Left kidney (tissue), 2 donors: ENCODE data around the gene ETFBKMT. TPM values are rescaled to one million over a fixed set of nuclear protein-coding genes. Genes with fewer than 3 reads are reported as not detected.
"Not testable (repeated sequence)": the region's sequence is repeated elsewhere in the genome, so short reads cannot be mapped to it uniquely, and the experiment has no call there.

Source experiments
- DNase-seq: peaks from one replicate; pipeline ENCODE4 v3.0.0-alpha.2; 2013
- polyA plus RNA-seq: library from polyadenylated mRNA; unstranded; fragments of 120-200 nt; gene quantifications from one replicate; pipeline ENCODE4 v1.2.1, GENCODE V29; 2013; ENCODE audit not compliant: insufficient read length

The ETFBKMT gene
- polyA plus RNA-seq, 1 donor = 5.4 TPM

DNA sequence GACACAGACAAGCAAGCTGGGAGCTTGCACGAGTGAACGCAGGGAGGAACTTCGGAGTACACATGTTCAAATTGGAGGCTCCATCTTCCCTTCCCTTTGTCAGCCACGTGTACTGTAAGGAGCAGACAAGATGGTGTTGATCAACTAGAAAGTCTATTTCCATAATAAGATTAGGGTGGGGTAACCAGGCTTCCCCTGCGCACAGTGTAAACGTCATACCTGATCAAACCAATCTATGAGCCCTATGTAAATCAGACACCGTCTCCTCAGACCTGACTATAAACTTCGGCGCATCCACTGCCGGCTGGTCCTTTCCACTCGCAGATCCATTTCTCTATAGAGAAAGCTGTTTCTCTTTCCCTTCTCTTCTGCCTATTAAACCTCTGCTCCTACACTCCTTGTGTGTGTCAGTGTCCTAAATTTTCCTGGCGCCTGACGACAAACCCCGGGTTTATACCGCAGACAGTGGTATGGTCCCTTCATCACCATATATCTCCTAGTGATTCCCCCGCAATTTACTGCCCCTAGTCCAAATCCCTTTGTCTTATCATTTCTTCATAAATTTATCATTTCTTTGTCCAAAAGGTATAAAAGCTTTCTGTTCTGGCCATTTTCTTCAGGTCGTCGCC, 7.5 kb upstream of the ETFBKMT start:
- DNase-seq = no peak

DNA sequence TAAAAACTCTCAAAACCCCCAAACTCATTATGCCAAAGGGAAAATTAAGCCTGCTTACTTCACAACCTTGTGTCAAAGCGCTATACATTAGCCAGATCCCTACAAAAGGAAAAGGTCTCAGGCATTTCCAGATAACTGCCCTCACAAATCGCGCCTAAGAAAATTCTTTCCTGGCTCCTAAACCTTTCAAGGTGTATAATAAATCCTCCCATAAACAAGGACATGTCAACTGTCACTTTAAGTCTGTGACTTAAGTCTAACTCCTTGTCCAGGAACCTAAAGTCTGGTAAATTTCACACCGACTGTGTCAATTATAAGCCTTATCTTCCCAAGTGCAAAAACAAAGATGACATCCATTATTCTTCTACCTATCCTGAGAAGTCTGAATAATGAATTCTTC, 4.3 kb upstream of the ETFBKMT start:
- no peak for DNase-seq

DNA sequence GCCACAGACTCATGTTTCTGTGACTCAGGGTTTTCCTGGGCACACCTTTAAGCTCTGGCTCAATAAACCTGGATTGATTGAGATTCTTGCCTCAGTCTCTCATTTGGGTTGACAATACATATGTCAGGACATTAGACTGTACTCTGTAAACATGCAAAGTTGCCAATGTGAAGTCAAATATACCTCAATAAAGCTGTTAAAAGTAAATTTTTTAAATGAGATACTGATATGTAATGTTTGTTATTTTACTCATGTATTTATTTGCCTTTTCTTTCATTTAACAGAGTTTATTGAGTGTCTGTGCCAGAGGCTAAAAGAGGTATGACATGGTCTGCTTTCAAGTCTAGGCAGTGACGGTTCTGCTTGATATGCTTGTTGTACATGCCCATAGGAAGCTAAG, 3.7 kb upstream of the ETFBKMT start:
- DNase-seq = no peak

DNA sequence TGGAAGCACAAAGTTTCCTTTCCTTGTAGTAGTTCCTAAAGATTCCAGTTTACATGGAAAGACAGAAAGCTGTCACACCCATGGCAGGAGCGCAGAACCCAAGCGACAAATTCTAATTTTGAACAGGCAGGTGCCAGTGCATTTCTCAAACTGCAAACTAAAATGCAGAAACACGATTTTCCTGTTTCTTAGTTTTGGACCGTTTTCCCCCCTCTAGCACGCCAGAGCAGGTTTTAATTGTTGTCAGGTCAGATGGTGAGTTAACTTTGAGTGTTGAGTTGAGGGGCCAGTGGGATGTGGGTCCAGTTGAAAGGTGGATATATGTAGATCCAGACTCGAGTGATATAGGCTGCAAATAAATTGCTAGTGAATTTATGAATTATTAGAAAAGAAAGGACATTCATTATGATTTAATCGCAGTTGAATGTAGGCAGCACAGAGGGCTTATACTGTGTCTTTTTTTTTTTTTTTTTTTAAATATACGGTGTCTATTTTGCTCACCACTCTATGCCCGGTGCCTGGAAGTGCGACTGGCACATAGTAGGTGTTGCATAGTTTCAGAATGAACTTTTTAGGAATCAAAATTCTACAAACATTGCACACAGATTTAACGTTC, 909 bp upstream of the ETFBKMT start:
- DNase-seq = no peak

DNA sequence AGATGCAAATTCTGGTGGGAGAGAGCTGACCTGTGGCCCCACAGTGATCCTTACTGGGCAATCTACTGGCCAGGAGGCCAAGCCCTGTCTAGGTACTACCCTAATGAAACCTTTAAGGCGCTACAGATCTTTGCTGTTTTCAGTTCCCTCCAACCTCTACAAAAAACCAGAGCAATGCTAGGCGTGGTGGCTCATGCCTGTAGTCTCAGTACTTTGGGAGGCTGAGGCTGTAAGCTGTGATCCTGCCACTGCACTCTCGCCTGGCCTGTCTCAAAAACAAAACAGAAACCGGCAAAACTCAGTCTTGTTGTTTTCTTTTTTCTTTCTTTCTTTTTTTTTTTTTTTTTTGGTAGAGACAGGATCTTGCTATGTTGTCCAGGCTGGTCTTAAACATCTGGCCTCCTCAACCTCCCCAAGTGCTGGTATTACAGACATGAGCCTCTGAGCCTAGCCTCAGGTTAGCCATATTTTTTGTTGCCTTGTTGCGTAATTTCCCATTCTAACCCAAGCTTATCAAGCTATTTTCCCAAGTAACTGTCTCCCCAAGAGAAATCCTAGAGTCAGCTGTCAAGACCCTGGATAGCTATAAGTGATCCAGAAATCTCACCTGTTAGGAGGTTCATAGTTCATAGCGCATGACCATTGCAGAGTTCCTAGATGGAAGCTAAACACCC, 2.8 kb downstream of the ETFBKMT start:
- DNase-seq = no peak

DNA sequence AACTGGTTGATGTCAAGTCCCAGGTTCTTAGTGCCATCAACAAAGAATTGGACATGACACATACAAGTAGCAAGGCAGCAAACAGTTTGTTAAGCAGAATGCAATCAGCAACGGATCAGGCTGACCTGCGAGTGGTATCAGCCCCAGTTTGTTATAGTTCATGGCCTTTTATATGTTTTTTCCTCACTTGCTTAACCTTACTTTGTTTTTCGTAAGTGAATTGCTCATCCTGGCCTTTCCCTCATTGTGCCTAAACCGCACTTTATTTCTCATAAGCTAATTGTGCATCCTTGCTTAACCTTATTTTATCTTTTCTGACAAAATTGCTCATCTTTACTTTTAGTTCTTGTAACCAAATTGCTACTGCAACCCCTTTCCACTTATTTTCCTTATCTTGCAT, 4.1 kb downstream of the ETFBKMT start:
- no peak for DNase-seq

DNA sequence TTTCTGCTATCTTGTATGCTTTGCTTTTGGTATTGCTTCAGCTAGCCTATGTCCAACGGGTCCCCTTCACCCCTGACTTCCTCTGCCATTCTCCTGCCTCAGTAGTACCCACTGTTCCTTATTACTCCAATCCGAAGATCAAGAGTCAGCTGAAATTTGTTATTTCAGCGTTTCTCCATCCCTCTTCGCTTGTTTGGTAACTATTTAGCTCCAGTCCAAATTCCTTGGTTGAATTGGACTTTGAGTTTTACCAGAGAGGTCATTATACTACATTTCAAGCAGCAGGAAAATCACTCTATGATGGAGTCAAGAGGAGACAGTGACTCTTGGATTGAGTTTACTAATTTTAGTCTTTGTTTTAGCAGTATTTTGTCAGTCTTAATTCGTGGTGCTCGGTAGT, 4.5 kb downstream of the ETFBKMT start:
- no peak for DNase-seq

DNA sequence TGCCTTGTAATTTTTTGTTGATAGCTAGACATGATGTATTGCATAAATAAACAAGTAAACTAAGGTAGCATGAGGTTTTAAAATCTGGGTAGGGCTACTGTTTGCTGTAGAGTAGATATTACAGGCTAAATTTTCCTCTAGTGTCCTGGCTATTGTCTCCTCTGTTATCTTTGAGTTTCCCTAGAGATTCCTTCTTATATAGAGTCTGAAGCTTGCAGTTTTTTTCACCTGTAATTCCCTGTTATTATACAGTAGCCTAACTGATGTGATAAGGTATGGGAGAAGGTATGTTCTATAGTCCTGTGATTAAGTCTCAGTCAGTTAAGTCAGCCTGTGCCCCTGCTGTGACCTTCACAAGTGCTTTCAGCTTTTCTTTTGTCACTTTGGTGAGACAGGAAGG, 9.5 kb downstream of the ETFBKMT start:
- no peak for DNase-seq

DNA sequence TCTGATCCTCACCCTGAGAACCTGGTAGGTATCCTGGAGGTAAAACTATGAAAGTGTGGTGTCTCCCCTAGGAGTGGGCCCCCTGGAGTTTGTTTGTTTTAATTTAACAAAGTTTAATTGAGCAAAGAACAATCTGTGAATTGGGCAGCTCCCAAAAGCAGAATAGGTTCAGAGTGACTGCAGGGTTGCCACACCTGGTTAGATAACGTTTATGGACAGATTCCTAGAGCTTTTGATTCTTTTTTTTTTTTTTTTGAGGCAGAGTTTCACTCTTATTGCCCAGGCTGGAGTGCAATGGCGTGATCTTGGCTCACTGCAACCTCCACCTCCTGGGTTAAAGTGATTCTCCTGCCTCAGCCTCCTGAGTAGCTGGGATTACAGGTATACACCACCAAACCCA, 10.1 kb downstream of the ETFBKMT start:
- DNase-seq = not testable (repeated sequence)

DNA sequence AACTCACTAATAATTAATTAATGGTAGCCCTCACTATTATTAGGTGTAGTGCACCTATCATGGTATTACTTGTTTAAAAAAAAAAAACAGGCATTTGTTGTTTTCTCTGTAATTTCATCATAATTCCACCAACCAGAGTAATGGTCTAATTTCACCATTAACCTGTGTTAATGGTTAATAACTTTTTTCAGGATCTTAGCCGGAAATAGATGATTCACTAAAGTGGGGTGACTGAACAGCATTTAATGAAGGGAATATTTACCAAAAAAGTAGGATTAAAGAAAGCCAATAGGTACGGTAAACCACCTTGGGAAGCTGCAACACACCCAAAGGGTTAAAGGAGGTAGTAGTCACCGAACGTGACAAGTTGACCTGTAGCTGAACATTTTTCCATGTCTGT, 13.0 kb downstream of the ETFBKMT start:
- no peak for DNase-seq

DNA sequence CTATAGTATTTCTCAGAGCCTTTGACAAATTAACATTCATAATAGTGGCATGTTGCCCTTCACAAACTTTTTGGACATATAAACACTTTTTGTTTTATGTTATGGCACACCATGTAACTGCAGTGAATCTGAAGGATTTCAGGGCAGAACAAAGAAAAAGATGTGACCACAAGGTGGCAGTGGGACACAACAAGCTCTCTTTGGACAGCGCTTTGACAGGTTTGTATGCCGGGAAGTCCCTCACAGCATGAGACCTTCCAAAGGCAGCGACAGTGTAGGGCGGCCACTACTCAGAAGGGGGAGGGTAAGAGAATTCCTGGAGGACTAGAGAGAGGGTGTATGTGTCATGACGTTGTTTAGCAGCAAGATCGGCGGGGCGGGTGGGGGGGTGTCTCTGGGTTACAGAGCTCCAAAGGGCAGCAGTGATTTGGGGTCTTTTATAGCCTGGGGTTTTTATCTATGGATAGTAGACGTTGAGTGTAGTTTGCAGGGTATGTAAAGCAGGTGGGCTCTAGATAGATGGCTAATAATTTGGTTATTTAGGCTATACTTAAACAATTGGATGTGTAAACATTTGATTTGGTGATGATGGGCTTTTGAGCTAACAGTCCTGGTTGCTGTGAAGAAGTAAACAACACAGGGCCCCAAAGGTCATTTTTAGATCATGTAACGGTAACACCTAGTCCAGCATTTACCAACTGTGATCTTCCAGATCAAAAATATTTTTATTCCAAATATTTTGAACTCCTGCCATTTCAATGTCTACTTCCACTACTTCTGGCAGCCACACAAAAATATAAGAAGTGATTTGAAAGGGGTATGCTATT, 22.9 kb downstream of the ETFBKMT start:
- peak; percentile 59 for DNase-seq

DNA sequence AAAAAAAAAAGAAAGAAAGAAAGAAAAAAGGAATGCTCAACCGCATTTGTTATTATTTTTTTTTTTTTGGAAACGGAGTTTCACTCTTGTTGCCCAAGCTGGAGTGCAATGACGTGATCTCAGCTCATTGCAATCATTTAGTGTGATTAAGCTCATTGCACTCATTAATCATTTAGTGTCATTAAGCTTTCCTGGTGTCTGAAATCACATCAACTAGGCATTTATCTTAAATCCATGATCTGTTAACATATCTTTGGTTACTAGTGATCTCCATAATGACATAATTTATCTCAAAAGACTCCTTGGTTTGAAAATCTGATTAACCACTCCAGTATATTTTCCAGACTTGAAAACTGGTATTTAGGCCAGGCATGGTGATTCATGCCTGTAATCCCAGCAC, 26.3 kb downstream of the ETFBKMT start:
- DNase-seq = no peak

DNA sequence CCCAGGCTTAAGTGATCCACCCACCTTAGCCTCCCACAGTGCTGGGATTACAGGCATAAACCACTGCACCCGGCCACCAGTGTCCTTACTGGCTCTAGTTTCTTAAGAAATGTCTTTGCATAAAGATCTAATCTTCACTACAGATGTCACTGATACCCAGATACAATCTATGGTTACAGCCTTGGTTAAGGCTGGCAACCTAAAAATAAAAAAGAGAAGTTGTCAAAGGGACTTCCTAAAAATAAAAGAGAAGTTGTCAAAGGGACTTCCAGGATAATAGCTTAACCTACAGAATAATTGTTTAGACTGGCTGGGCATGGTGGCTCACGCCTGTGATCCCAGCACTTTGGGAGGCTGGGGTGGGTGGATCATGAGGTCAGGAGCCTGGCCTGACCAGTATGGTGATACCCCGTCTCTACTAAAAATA, 27.6 kb downstream of the ETFBKMT start:
- DNase-seq = no peak

DNA sequence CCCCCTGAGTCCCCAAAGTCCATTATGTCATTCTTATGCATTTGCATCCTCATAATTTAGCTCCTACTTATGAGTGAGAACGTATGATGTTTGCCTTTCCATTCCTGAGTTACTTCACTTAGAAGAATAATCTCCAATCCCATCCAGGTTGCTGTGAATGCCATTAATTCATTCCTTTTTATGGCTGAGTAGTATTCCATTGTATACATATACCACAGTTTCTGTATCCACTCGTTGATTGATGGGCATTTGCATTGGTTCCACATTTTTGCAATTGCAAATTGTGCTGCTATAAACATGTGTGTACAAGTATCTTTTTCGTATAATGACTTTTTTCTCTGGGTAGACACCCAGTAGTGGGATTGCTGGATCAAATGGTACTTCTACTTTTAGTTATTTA, 30.4 kb downstream of the ETFBKMT start:
- not testable (repeated sequence) for DNase-seq

DNA sequence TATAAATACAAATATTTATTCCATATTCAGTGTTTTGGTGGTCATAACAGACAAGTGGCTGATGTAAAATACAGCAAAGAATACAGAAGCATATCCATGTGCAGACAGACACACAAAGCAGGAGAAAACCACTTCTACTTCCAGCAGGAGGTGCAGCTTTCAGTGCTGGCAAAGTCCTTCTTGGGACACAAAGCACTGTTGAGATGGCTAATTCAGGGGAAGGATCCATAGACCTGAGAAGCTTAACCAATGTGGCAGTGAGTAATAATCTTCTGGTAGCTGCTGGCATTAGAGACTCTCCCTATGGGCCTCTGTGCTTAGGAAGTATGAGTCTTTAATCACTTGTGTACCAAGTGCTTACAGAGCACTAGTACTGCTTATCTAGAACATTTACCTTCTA, 42.6 kb downstream of the ETFBKMT start:
- no peak for DNase-seq

DNA sequence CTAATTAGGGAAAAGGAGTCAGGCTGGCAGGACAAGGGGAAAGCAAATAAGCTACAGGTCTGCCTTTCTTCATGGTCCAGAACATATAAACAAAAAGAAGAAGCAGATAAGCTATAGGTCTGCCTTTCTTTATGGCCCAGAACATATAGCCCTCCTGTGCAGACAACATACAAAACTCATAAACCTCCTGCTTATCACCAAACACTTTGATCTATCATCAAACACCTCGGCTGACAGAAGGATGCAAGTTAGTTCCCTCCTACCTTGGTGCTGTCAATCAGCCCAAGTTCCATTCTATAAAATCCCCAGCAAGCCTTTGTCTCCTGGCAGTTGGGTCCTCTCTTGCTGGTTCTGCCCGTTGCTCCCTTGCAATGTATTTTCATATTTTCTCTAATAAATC, 46.1 kb downstream of the ETFBKMT start:
- no peak for DNase-seq

DNA sequence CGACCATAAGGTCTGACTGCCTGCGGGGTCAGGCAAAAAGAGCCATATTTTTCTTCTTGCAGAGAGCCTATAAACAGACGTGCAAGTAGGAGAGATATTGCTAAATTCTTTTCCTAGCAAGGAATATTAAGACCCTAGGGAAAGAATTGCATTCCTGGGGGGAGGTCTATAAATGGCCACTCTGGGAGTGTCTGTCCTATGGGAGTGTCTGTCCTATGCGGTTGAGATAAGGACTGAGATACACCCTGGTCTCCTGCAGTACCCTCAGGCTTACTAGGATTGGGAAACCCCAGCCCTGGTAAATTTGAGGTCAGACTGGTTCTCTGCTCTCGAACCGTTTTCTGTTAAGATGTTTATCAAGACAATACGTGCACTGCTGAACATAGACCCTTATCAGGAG, 48.6 kb downstream of the ETFBKMT start:
- DNase-seq = not testable (repeated sequence)

DNA sequence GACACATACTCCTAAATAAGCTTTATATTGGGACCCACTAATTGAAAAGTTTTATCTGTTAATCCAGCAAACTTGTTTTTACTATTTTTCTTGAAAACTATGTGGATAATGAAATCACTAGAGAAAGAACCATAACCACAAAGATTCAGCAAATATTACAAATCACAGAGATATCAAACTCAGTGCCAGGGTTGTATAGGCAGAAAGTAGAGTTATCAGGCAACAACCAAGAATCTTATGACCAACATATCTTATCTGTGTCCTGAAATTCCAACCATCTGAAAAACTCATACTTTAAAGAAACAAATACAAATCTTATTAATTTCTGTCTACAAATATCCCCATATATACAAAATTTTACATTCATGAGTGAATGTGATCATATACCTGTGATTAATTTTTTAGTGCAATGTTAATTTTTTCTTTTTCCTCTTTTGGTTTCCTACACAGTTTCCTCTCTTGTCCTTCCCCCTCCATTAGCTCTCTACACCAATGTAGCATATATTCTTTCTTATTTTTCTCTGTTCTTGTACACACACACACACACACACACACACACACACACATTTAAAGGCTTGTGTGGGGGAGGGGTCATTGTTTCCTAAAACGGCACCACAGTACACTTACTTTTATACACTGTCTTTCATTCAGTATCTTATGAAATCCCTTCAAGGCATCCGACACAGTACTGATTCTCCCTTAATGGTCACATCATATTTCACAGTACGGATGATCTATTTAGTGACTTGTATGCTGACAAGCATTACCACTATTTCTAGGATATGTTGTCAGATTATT, 50.7 kb downstream of the ETFBKMT start:
- DNase-seq = no peak

DNA sequence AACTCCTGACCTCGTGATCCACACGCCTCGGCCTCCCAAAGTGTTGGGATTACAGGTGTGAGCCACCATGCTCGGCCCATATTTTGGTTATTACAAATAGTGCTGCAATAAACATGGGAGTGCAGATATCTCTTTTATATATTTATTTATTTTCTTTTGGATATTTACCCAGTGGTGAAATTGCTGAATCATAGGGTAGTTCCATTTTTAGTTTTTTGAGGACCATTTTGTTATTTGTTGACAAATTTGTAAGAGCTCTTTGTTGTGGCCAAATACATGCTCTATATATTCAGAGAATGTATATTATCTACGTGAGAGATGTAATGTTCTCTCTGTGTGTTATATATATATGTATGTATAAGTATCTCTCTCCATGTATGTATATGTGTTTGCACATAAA, 53.4 kb downstream of the ETFBKMT start:
- DNase-seq = no peak

DNA sequence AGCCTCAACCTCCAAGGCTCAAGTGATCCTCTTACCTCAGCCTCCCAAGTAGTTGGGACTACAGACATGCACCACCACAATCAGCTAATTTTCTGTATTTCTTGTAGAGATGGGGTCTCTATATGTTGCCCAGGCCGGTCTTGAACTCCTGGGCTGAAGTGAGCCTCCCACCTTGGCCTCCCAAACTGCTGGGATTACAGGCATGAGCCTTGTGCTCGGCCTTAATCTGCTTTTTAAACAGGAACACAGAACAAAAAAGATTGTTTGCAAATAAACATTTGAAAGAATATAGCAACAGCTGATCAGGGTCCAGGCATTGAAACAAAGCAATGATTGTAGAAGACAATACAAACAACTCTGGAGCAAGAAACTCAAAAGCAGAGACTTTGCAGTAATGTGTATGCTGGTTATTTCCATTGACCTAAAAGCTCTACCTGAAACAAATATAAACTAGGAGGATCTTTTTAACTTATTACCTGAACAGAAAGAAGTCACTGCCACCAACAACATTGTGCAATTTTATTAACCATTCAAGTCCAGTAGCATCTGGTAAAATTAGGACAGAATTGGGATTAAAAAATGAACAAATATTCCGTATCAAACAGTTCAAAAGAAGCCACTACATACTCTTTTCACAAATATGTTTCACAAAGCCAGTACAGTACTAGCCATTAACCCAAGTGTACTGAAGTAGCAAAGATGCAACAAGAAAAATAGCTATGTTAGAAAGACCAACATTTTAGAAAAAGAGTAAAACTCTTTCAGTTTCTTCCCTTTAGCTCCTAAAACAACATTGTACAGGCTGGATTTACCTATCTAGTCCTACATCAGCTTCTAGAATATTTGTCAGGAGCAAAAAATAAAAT, 55.2 kb downstream of the ETFBKMT start:
- no peak for DNase-seq

DNA sequence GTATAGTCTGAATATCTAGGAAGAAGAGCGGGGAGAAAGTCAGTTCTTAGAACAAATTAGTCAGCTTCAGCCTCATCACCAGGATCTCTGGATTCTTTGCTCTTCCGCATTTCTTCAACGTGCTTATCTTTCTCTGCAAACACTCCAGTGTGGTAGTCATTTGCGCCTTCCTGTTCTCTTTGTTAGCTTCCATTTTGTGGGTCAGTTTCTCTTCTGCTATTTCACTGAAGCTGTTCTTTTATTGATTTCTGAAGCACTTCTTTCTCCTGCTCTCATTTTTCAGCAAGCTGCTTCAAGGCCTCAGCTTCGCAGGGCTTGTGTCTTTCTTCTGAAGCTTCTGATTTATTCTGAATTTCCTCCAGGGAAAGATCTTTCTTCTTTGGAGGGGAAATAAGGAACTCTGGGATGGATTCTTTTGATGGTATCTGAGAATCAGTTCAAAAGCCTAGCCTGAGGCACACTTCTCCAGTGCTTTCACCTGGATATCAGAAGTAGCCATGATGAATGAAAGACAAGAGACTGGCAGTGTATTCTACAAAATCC, 55.9 kb downstream of the ETFBKMT start:
- DNase-seq = no peak
